T-helper 1 cell treated with Interleukin-12 subunit alpha and Interleukin-12 subunit beta and Interleukin-4 antibody, amounts not matched to agents 30 ng/mL and 1 ng/mL, for 36 hours (primary cell): Measurements from ENCODE around the gene DENND10. TPM values are rescaled to one million over a fixed set of nuclear protein-coding genes. Genes with fewer than 3 reads are reported as not detected.

Source experiments
- intact Hi-C: fragments of 100-400 bp; cut with micrococcal nuclease; formaldehyde crosslinking; loops from one replicate; pipeline ENCODE4 v1.15.1; 2024
- total RNA-seq: library from RNA; stranded (reverse); gene quantifications from 2 replicates; pipeline ENCODE4 v1.2.3, GENCODE V29; 2022

DENND10 gene, protein sequence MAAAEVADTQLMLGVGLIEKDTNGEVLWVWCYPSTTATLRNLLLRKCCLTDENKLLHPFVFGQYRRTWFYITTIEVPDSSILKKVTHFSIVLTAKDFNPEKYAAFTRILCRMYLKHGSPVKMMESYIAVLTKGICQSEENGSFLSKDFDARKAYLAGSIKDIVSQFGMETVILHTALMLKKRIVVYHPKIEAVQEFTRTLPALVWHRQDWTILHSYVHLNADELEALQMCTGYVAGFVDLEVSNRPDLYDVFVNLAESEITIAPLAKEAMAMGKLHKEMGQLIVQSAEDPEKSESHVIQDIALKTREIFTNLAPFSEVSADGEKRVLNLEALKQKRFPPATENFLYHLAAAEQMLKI
- 44.0 and 44.7 TPM in 2 replicates for total RNA-seq

DNA sequence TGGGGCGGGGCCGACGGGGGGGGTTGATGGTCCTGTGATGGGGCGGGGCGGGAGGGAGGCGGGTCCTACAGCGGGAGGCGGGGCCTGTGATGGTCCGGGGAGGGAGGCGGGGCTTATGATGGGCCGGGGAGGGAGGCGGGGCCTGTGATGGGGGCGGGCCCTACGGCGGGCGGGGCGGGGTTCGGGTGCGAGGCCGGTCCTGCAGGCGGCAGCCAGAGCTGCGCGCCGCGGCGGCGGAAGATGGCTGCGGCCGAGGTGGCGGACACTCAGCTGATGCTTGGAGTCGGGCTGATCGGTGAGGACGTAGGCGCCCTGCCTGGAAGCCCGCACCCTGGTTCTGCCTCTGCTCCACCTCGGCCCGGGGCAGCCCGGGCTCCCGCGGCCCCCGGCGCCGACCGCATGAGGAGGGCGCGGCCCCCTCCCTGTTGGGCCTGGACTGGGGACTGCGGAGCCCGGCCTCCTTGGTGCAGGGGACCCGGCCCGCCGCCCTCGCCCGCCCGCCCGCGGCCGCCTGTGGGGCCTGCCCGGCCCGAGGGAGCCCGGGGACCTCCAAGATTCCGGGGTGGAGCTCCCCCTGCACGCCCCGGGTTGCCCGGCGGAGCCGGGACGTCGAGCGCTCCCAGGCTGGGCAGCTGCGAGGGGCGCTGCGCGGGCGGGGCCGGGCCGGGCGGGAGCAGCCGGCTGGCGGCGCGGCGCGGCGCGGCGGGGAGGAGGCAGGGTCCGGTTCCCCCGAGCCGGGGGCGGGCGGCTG, at the start of gene DENND10:
DENND10 (plus strand) TSS at position 211 of the 751 bp plus-strand sequence; CDS start at position 241, 30 bp downstream.
- intact Hi-C loops, result loop anchor here (1.0 to 10.0 kb wide), 12 partner anchors 13 to 791 kb away; partner anchors contain the start of genes BAG3, EIF3A, INPP5F and PRDX3

DNA sequence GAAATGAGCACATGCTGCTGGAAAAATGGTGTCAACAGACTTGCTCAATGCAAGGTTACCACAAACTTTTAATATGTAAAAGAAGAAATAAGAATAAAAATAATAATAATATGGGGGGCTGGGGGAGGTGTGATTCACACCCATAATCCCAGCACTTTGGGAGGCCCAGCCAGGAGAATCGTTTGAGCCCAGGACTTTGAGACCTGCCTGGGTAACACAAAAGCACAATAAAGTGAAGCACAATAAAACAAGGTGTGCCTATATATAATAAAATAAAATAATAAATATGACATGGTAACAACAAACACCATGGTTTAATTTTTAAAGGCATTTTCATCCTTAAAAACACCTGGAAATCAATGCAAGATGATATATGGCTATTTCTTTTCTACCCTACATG, 48.4 kb upstream of the DENND10 start:
- intact Hi-C loops, result no loop called here

DNA sequence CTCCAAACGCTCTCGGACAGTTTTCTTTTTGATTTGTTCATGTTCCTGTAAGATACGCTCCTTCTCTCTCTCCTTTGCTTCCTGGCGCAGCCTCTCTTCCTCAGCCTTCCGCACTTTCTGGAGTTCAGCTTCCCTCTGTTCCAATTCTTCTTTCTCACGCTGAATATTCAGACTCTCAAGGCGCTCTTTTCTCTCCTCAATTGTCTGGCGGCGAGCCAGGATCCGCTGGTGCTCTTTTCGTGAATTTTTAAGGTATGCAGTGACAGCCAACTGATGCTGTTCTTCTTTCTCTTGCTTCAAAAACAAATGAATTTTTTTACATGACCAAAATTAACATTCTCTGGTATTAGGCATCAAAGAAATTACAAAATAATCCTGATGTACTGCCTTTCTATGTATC, 45.9 kb upstream of the DENND10 start:
- intact Hi-C loops, result no loop called here

DNA sequence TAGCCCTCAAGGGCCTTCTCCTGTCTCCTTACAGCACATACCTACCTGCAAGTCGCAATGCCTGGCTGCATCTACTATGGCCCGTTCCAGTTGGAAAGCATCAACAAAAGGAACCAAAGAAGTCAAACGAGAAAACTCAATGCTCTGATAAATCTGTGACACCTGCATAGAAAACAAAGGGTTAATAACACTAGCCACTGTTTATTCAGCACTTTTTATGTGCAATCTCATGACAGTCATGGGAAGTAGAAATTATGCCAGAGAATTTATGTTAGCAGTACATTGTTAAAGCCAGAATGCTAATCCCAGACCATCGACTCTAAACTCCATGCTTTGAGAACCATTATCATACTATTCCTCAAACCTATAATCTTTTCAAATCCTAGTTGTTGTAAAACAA, 44.4 kb upstream of the DENND10 start:
- intact Hi-C loops, result no loop called here

DNA sequence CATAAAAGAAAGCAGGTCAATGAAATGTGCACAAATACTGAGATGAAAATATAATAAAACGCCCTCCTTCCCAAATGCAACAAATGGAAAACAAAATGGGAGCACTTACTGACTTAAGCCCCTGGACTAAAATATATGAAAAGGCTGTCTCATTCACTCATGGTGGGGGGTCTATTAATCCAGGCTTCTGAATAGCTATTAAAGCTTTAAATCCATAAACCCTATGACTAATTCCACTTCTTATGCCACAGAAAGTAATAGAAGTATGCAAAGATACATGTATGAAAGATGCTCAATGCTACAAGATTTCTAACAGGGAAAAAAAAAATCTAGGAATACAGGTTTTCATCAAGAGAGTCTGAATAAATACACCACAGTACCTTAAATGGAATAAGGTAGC, 43.8 kb upstream of the DENND10 start:
- intact Hi-C loops, result no loop called here

DNA sequence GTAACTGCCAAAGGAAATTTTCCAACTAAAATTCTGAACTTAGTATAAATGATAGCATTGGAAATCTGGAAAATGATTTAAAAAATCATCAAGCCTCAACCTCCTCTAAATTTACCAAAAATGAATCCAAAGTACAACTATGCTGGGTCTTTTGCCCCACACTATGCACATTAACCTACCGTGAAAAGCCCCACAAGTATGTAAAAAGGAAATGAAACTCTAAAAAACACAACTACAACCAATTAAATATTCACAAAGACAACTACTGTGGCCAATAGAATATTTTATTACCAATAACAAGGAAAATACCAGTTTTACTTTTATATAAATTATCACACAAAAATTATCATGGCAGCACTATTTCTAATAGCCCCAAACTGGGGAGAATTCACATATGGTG, 42.6 kb upstream of the DENND10 start:
- intact Hi-C loops, result no loop called here

DNA sequence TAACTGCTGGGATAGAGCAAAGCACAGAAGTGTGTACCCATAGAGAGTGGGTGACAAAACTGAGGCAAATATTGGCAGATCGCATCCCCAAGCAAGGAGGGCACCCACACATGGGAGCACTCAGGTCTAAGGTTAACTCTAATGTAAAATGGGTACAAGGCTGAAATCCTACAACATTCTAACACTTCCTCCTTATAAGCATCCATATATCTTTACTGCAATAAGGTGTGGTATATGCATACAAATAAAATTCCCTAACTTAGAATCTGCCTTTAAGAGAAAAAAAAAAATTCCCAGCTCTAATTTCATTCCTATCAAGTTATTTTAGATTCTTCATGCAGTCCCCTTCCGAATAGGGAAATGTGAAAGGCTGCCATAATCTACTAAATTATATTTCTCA, 42.0 kb upstream of the DENND10 start:
- intact Hi-C loops, result no loop called here

DNA sequence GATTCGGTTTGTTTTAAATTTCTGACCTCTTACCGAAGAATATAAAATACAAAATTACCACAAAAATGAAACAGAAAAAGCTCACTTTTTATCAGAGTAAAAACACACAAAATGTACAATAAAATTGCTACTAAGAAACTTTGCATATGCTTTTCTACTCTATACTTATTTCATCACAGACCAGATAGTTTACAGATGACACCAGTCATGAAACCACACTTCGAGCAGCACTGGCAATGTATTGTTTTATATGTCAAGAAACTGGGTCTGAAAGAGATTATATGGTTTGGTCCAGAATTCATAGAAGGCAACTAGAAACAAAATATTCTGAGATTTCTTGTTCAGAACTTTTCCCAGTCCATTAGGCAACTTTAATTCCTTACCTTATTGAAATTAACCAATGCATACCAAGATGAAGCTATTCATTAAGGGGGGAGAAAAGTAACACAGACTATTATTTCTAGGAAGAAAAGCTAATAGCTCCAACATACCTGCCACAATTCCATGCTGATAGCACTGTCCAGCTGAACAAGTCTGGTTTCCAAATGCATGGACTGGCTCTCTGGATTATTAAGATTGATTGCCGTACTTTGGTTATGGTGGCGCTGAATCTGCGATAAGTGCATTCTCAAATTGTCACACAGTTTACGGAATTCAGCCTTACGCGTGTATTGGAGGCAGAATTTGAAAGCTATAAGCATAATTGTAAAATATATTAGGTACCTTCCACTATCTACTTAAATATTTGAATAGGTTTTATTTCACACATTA, 33.3 kb upstream of the DENND10 start:
- intact Hi-C loops, result no loop called here

DNA sequence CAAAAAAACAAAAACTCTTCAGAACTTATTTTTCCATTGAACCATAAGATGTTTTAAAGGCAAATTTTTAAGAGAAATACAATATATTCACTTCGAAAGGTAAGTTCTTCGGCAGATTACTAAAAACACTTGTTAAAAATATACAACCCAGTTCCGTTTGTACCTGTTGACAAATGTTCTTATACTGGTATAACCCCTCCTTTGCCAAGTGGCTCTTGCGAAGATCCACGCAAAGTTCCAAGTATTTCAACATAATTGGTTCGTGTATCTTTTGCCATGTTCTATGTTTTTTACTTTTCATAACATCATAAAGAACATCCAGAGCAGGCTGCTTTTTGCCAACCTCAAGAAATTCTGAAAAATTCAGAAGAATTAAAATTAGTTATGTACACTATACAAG, 30.3 kb upstream of the DENND10 start:
- intact Hi-C loops, result no loop called here

DNA sequence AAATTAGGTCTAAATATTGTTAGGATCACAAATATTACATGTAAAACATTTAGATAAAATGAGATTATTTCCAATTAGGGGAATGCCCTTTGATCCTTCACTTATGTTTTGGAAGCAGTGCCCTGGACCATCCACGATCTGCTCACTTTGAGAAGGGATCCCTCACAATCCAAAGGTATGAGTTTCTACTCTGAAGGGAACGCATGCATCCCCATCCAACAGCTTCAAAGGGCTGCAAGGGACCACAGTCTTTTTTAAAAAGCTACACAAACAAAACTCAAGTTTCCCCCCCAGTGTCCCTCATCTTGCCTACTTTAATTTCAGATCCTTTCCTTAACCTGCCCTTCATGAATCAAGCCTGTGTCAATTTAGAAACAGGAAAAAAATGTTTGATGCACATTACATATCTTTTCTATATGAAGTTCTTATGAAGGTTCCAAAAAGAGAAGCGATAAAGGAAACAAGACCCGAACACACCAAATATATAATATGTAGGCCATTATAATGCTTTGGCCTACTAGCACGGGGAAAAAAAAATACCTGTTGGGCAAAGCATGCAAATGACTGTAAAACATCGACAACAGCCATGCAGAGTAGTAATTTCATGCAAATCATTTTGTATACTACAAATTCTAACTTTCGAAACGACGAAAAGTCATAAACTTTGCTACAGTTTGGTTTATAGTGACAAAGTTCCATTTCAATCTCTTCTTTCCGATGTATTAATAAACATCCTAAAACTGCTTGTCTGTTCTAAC, 25.3 kb upstream of the DENND10 start:
- intact Hi-C loops, result no loop called here

DNA sequence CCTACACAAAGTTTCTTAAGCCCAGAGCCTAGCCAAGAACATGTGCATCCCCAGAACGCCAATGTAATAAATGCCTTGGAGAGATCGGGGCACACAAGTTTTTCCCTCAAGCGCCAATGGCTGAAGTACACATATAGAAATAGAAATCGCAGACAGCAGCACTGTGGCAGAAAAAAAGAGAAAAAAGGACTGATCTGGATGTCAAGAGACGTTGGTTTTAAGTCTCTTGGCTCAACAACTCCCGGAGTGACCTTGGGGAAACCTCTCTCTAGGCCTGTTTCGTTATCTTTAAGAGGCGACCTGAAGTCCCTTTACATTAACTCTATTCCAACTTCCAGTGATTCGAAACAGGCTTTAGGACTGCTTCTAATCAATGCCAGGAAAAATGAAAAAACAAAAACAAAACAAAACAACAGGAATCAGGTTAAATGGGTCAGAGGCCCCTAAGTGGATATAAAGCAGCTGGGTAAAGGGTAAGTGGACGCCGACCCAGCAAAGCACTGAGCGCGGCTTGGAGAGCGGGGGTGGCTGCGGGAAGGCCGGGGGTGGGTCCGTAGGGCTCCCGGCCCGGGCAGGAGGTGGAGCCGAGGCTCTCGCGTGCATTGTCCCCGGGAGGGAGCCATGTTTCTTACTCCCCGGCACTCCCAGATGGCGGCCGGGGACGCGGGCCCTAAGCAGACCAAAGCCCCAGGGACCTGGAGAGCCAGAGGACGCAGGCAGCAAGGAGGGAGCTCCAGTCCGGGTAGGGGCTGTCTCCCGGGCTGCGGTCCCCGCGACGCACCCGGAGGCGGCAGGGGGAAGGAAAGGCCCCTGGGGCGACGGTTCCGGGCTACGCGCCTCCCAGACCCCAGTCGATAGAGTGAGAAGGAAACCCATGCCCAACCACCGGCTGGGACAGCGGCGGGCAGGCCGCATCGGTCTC, 24.1 kb upstream of the DENND10 start:
- intact Hi-C loops, result loop anchor here (1.0 to 2.0 kb wide), 16 partner anchors 11 to 812 kb away; partner anchors contain the start of genes DENND10, GRK5, MCMBP and PRDX3

DNA sequence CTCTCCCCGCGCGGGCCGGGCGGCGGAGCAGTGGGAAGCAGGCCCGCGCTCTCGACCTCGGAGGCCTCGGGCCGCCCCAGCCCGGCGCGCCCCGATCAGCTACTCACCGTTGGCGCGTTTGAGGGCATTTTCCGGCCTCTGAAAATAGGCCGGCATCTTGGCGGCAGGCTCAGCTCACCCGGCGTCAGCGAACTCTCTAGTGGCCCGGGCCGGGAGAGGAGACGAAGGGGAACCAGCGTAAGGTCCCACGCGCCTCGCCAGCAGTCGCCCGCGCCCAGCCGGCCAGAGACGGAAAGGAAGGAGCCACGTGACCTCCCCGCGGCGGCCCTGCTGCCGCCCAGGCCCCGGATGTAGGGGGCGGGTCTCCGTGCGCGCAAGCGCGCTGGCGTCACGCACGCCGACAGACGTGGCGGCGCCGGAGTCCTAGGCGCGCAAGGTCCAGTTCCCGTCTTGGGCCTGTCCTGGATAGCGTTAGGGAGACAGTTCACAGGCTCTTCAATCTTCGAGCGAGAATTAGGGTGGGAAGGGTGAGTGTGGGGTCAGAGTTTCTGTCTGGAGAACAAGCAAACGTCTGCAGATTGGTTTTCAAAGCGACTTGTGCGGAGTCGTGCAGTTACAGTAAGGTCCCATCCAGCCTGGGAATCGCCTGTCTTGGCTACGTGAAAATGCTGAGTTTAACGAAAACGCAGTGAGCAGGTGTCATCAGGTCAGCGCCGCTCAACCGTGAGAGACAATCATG, 23.2 kb upstream of the DENND10 start, which contains the start of gene EIF3A:
EIF3A (minus strand) TSS at position 297 of the 739 bp plus-strand sequence; CDS start at position 156, 141 bp downstream.
- intact Hi-C loops, result loop anchor here (1.0 to 2.0 kb wide), 16 partner anchors 11 to 812 kb away; partner anchors contain the start of genes DENND10, GRK5, MCMBP and PRDX3

DNA sequence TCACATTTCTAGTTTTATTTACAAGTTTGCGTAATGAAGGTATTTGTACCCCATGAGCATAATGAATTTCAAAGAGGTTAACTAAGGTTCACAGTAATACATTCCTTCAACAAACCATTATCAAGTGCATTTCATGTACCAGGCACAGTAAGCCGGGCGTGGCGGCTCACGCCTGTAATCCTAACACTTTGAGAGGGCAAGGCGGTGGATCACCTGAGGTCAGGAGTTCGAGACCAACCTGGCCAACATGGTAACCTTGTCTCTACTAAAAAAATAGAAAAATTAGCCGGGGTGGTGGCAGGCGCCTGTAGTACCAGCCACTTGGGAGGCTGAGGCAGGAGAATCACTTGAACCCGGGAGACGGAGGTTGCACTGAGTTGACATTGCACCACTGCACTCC, 19.0 kb upstream of the DENND10 start:
- intact Hi-C loops, result no loop called here

DNA sequence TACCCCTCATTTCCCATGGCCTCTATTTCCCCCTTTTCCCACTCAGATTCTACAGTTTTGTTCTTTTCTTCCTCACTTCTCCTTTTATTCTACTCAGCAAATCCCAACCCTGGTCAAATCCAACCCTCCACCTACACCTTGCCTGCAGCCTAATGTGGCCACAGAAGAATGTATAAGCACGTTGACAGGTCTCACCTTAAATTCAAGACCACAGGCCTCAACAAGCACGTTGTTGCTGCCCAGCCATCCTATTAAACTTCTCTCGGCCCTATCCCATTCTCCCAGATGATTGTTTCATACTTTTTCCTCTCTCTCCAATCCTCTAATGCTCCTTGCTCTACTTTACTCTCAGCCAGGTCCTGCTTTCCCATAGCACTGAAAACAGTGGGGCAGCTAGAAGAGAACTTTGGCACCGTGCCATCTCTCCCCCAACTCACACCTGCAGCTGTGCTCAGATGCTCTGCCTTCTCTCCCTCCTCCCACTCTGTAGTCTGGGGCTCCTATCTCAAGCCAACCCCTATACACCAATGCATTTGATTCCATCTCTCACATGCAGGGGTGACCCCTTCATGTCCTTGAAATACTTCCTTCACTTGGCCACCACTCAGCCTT, 16.5 kb upstream of the DENND10 start:
- intact Hi-C loops, result no loop called here

DNA sequence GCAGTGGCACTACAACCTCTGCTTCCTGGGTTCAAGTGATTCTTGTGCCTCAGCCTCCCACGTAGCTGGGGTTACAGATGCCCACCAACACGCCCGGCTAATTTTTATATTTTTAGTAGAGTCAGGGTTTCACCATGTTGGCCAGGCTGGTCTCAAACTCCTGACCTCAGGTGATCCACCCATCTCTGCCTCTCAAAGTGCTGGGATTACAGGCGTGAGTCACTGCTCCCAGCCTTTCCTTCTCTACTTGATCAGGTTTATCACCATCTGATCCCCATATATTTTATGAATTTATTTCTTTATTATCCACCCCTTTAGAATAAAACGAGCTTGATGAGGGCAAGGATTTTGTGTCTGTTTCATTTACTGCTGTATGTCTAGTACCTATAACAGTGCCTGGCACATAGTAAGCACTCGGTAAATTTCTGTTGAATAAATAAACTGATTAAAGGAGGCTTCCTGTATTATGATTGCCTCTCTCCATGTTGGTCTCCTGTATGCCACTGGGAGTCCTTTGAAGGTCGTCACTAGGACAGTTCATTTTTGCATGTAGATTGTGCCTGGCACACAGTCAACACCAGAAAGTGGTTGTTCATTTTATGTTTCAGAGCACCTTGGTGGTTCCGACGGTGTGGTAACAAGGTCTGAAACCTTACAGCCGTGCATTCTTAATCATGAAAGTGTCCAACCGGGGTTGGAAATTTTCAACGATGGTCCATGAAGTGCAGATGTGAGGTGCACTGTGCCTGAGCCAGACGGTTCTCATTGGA, 13.7 kb upstream of the DENND10 start:
- intact Hi-C loops, result no loop called here

DNA sequence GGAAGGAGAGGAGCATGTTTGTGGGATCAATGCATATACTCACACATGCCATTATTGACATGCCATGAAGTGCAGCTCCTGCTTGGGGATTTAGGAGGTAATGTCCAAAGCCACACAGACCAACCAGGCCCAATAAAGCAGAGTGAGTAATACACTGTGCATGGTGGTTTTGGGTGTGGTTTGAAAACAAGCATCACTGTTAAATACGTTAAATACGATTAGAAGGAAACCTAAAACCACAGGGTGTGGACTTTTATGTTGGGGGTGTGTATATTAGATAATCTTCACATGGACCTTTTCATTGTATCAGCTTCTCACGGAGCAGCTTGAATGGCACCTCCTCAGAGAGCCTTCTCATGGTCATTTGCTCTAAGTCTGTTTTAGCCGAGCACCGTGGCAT, 12.9 kb upstream of the DENND10 start:
- intact Hi-C loops, result loop anchor here (1.0 kb wide), 2 partner anchors 11 to 13 kb away; partner anchors contain the start of genes DENND10 and EIF3A

DNA sequence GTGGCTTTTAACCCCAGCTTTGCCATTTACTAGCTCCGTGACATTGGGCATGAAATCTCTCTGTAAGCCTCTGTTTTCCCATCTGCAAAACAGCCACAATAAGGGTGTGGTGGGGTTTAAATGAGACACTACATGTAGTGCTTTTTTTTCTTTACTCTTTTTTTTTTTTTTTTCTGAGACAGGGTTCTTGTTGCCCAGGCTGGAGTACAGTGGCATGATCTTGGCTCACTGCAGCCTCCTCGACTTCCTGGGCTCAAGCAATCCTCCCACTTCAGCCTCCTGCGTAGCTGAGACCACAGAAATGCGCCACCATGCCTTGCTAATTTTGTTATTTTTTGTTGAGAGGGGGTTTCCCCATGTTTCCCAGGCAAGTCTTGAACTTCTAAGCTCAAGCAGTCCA, 8.3 kb upstream of the DENND10 start:
- intact Hi-C loops, result no loop called here
